NCI-H2196 (cell line): Measurements from ENCODE around the gene ARRB2.

ENCODE experiments used
- DNase-seq: peaks from one replicate; lab custom pipeline; 2025; ENCODE audit not compliant: unreplicated experiment; lab: John Stamatoyannopoulos, UW

ARRB2 gene

DNA sequence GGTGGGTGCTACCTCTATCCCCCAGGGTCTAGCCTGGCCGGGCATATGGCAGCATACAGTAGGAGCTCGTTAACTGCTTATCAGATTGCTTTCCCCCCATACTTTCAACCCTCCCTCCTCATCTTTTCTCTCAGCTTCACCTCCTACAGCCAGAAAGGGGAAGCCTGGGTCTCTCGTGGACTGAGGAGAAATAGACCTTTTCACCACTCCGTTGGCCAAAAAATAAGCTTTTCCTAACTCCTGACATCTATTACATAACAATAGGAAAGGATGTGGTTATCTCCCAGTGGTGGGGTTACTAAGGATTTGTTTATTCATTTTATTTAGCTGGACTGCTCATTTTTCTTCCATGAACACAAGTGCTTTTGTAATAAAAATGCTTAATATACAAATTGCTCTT lies 38.3 kb downstream of the ARRB2 start:
- no peak for DNase-seq

- no peak for DNase-seq
These were observed 40.2 kb downstream of the ARRB2 start for GRCh38 chr17:4750606-4751005.

DNA sequence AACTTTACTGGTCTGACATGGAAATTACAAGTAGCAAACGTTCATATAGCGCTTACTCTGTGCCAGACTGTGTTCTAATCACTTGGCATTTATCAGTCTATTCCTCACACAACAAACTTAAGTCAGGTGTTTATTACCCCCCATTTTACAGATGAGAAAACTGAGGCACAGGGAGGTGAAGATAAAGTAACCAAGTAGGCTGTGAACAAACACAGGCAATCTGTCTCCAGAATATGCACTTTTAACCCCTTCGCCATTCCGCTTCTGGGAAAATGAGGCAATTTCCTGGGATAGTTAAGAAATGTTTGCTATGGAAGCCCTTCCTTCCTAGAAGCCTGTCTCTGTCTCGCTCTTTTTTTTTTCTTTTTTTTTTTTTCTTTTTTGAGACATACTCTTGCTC lies 41.5 kb downstream of the ARRB2 start:
- no peak for DNase-seq

GRCh38 chr17:4753392-4753791 lies 43.0 kb downstream of the ARRB2 start:
- no peak for DNase-seq

DNA sequence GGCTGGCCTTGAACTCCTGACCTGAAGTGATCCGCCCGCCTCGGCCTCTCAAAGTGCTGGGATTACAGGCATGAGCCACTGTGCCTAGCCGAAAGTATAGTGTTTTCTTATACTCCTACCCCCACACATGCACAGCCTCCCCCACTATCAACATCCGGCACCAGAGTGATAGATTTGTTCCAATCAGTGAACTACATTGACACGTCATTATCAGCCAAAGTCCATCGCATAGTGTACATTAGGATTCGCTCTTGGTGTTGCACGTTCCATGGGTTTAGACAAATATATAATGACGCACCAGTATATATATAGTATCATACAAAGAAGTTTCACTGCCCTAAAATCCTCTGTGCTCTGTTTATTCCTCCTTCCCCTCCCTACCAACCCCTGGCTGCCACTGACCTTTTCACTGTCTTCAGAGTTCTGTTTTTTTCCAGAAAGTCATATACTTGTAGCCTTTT lies 49.4 kb downstream of the ARRB2 start:
- no peak for DNase-seq

- no peak for DNase-seq
These were observed 54.2 kb downstream of the ARRB2 start for GRCh38 chr17:4764595-4764994.

DNA sequence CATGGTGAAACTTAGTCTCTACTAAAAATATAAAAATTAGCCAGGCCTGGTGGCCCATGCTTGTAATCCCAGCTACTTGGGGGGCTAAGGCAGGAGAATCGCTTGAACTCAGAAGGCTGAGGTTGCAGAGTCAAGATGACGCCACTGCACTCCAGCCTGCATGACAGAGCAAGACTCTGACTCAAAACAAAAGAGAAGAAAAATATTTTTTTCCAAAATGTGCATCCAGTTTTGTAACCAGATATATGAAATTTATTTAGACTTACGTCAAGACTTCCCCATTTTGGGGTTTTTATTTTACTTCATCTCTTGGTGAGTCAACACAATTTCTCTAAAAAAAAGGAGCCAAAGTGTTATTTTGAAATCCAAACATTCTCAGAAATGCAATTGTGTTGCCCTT lies 55.8 kb downstream of the ARRB2 start:
- DNase-seq, result no peak

- DNase-seq, result no peak
These were observed 56.3 kb downstream of the ARRB2 start for GRCh38 chr17:4766723-4767122.

DNA sequence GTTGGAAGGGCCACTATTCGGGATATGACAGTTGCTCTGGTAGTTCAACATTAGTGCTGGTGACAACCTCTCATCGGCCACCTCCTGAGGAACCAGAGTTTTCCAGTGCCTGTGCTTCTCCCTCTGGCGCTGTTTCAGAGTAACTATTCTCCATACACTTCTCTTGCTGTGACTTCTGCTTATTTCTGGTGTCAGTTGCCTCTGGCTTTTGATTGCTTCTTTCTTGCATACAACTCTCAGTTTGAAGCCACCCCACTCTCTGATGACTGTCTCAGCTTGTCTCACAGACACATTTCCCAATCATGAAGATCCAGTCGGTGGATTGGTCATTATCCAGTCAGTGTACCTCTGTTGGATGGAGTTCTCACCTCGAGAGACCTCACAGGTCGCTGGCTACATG lies 57.9 kb downstream of the ARRB2 start:
- DNase-seq, result no peak

DNA sequence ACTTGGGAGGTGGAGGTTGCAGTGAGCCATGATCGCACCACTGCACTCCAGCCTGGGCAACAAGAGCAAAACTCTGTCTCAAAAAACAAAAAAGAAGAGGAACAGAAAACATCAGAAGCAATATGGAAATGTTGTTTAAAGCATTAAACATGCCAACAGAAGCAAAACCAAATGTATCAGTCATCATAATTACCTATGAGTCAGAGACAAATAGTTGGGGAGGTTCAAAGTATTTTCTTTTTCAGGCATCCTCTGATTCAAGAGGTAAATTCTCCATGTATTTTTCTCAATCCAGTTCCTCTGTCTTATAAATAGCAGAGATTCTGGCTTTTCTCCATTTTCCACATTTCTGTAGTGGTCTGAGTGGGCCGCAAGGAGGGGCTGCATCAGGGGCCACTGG lies 59.2 kb downstream of the ARRB2 start:
- DNase-seq, result no peak
